CD4-positive, alpha-beta T cell treated with Interferon alpha-2 for 1 hour (primary cell): ENCODE measurements around the gene MON1B.
"Not testable (repeated sequence)": the region's sequence is repeated elsewhere in the genome, so short reads cannot be mapped to it uniquely, and the experiment has no call there.

ENCODE experiments used
- DNase-seq, 2 donors: peaks; one replicate each; pipeline ENCODE4 v3.0.0-alpha.2; 2020 to 2022

The MON1B gene

GRCh38 chr16:77199211-77199610 lies 8.2 kb downstream of the MON1B start, which contains the start of gene SYCE1L:
SYCE1L (plus strand) TSS chr16:77199408; CDS start chr16:77199452, 44 bp downstream.
- DNase-seq = no peak

DNA sequence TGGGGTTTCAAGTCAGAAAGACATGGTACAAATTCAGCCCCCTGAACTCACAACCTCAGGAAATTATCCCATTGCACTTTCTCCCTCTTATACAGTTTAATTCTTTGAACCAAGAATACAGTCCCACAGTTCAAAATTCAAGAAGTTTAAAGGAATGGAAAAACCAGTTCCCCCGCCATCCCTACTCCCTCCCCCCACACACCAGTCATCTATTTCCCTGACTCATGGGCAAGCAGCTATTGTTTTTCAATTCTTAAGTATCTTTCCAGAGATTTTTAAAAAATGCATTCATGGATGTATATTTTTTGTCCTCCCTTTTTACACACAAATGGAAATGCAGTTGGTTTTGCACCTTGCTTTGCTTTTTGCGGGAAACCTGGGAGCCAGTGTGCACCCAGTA lies 15.5 kb downstream of the MON1B start:
- no peak for DNase-seq

DNA sequence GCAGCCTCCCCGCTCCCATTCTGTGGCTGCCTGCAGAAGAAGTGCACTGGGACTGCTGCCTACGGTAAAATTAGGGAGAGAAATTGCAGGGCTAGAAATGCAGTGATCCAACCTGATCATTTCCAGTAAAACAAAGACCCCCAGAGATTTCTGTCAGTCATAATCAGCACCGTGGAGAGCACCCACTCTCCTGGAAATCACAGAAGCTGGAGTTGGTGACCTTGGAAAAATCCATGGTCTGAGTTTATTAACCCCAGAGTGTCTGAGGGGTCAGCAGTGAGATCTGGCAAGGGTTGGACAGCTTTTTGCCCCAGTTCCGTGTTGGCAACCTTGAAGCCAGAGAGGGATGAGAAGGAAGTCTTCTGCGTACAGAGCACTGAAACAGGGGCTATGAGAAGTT lies 16.0 kb downstream of the MON1B start:
- no peak for DNase-seq

GRCh38 chr16:77208382-77208781 lies 17.4 kb downstream of the MON1B start:
- no peak for DNase-seq

- DNase-seq = peak; percentile 72 to 83
Measured at GRCh38 chr16:77211880-77212740, 21.1 kb downstream of the MON1B start.

GRCh38 chr16:77212741-77213541 lies 22.0 kb downstream of the MON1B start:
- DNase-seq = peak; percentile 68 to 78

GRCh38 chr16:77213542-77214106 lies 22.6 kb downstream of the MON1B start:
- no peak for DNase-seq

DNA sequence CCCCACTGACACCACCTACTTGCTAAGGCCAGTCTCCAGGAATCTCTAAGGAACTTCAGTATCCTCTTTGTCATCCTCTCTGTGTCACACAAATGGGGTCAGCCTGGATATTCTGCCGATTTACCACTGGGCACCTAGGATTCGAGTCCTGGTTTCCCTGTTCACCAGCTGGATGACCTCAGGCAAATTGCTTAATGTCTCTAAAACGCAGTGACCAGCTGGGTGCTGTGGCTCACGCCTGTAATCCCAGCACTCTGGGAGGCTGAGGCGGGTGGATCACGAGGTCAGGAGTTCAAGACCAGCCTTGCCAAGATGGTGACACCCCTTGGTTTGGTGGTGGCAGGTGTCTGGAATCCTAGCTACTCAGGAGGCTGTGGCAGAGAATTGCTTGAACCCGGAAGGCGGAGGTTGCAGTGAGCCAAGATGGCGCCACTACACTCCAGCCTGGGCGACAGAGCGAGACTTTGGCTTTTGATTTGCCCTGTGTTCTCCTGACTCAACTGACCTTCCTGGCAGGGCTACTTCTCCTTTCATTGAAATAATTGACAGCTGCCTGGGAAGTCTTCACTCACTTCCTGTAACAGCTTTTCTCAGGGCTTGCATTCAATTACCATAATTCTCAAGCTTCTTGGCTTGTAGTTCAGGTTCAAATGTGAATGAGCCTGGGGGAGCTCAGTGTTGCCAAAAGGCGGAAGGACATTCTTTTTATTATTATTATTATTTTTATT lies 23.6 kb downstream of the MON1B start:
- no peak for DNase-seq

DNA sequence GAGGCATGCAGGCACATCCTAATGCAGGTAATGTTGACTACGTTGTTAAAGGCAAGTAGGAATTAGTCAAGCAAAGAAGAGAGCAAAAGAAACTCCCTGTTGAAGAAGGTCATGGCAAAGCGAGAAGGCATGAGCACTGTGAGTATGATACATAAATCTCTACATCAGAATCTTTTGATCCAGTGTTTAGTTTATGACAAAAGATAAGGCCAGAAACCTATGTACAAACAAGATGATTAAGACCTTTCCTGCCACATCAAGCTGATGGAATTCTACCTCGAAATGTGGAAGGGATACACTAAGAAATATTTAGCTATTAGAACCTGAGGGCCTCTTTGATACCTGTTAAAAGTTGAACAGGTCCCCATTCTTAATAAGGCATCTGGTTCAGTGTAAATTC lies 28.4 kb downstream of the MON1B start:
- DNase-seq = no peak

GRCh38 chr16:77220427-77220826 lies 29.4 kb downstream of the MON1B start:
- no peak for DNase-seq

DNA sequence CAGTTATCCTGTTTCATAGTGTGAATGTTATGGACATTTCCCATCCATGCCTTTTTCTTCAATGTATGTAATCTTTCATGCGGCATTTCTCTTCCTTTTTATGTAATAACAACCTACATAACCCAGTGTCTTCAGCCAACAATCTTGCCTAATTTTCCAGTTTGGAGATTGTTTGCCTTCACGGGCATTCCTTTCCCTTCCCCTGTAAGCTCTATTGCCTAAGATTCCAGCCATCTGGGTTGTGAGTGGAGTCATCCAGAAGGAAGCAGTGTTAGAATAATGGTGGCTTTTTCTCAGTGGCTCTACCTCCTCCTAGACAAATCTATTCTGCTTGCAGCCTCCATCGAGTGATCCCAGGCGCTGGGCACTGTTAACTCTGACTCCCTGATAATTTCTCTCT lies 30.5 kb downstream of the MON1B start:
- DNase-seq = no peak

- DNase-seq = peak in 1 of 2 donors; percentile 17
Measured at GRCh38 chr16:77223184-77223583, 32.2 kb downstream of the MON1B start.

DNA sequence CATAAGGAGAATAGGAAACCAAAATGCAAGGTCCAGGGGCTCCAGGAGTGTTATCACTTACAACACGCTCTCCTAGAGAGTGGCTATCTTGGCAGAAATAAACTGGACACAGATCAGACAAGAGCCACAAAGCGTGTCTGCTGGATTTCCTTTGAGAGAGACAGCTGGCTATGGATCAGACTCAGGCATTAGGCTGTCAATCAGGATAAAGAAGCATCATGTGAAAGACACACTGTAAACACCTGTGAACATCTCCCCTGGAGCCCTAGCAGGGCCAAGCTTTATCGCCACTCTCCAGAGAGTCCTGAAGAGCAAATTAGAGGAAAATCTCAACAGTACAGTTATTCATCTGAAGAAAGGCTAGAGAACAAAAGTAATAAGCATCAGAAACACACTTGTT lies 34.2 kb downstream of the MON1B start:
- DNase-seq = no peak

GRCh38 chr16:77227745-77228144 lies 36.8 kb downstream of the MON1B start:
- DNase-seq = no peak

DNA sequence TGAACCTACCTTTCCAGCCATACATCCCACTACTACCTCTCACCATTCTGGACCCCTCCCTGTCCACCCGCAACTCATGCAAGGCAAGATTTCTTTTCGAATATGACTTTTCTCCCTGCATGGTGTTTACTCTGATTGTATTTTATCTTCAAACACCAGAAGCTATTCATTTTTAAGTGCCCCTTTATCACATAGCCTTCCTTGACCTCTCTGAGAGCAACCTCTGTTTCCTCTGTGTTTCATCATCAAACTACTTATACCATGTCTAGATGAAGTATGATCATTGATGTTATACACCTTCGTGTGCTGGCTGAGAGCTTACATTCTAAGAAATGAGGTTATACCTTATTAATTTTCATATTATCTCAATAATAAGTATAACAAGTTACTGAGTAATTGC lies 40.1 kb downstream of the MON1B start:
- no peak for DNase-seq

- no peak for DNase-seq
Measured at GRCh38 chr16:77233799-77234519, 43.0 kb downstream of the MON1B start.

DNA sequence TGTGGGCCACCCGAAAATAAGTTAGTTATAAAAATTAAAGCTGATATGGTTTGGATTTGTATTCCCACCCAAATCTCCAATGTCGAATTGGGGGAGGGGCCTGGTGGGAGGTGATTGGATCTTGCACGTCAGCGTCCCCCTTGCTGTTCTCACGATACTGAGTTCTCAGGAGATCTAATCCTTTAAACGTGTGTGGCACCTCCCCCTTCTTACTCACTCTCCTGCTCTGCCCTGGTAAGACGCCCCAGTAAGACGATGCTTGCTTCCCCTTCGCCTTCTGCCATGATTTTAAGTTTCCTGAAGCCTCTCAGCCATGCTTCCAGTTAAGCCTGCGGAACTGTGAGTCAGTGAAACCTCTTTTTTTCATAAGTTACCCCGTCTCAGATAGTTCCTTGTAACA lies 43.6 kb downstream of the MON1B start:
- no peak for DNase-seq

- DNase-seq = peak; percentile 85 to 89
Measured at GRCh38 chr16:77236063-77236511, 45.1 kb downstream of the MON1B start.

- no peak for DNase-seq
Measured at GRCh38 chr16:77238593-77238992, 47.6 kb downstream of the MON1B start.

GRCh38 chr16:77242471-77242870 lies 51.5 kb downstream of the MON1B start:
- not testable (repeated sequence) for DNase-seq

- DNase-seq = no peak
Measured at GRCh38 chr16:77246150-77246549, 55.2 kb downstream of the MON1B start.

- no peak for DNase-seq
Measured at GRCh38 chr16:77250400-77250799, 59.4 kb downstream of the MON1B start.
